AML-193 (cell line): ENCODE data around the gene PPIB.
"Not testable (repeated sequence)": the region's sequence is repeated elsewhere in the genome, so short reads cannot be mapped to it uniquely, and the experiment has no call there.

Source experiments
- DNase-seq, 2 experiments: peaks; one replicate each; lab custom pipeline; 2025; lab: John Stamatoyannopoulos, UW

Gene PPIB

GRCh38 chr15:64141798-64142512, 20.9 kb downstream of the PPIB start:
- no peak for DNase-seq

DNA sequence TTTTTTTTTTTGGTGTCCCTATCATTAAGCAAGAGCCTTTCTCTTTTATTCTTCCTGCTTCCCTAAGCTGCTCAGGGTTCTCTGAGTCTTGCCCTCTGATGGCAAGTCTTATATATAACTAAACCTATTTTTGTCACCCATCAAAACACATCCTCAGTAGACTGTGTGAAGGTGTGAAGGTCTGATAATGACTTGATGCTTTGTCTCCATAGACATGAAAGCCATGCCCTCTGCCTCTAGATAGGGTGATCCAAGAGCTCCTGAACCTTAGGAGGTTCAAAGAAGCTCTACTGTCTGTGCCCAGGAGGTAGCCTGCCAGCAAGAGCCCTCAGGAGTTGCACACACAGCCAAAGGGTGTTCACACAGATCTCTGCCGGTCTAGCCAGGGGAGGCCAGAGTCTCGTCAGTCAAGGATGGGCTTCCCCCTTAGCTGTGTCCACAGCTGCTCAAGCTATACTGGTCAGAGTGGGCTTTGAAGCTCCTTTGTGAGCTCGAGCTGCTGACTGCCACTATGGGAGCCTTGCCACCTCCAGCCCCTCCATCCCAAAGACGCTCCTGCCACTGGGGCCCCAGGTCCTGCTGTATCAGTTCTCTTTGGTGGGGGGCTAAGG, 24.4 kb downstream of the PPIB start:
- no peak for DNase-seq

DNA sequence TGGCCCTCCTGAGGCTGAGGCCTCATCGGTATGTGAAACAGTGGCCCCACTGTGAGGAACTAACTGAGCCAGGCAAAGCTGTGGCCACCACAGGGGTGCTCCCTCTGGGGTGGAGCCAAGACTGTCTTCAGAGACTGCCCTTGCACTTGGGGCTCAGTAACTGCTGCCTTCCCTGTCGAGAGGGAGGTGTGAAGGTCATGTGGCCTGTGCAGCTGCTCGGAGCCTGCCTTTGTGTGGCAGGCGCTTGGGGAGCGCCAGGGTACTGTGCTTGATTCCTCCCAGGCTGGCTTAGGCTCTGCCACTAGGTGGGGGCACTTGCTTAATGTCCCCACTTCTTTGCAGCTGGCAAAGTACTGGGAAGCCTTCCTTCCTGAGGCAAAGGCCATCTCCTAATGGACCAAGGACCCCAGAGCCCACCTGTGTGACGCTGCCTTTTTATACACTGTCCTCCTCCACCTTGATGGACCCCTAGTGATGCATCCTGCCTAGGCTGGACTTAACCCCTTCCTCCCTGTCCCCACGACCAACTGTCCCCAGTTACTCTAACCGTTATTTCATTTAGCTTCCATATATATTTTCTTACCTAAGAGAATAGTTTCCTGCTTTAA, 25.5 kb downstream of the PPIB start:
- DNase-seq: no peak

DNA sequence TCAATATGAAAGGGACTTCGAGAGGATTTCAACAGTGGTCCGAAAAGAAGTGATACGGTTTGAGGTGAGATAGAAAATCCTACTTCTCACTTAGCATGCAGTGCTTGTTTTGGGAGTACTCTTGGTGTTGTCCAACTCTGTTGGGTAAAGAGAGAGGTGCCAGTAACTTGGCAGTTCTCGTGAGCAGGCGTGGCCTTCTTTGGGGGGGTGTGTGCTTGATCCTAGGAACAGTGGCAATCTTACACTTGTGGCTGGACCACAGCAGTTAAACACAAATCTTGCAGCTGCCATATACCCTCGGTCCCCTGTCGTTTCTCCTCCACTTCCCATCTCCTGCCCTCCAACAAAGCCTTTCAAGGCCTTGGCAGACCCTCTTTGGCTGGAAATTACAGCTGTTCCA, 26.5 kb downstream of the PPIB start:
- no peak for DNase-seq

DNA sequence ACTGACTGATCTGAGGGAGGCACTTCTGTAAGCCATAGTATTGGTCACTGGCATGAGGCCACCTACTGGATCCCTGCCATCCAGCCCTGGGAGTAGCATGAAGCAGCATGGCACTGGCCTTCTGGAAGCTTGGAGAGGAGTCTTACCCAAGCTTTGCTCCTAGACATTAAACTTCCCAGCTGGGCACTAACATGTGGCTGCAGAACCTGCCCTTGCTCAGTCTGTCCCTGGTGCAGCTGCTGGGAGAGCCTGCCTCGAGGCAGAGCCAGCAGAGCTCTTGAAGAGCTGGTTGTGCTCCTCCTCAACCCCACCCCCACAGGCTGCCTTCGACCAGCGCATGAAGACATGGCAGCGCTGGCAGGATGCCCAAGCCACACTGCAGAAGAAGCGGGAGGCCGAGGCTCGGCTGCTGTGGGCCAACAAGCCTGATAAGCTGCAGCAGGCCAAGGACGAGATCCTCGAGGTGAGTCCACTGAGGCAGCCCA, 28.4 kb downstream of the PPIB start:
- DNase-seq: no peak

GRCh38 chr15:64133623-64134344, 29.0 kb downstream of the PPIB start:
- no peak for DNase-seq

DNA sequence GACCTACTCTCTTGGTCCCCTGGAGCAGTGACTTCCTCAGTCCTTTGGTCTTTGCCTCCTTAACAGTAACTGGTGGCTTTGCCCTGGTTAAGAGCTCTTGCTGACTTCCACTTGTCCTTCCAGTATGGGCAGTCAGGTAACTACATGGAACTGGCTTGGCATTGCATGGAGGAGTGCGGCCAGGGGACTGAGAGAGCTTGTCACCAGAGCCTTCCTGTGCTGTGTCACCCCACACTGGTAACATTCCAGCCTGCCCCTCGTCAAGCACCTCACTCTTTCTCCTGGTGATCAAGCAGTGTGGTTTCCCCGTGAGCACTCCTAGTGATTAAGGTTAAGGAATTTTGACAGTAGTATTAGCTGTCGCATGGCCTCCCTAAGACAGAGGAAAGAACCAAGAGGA, 30.6 kb downstream of the PPIB start:
- no peak for DNase-seq

GRCh38 chr15:64131547-64131946, 31.3 kb downstream of the PPIB start:
- no peak for DNase-seq

DNA sequence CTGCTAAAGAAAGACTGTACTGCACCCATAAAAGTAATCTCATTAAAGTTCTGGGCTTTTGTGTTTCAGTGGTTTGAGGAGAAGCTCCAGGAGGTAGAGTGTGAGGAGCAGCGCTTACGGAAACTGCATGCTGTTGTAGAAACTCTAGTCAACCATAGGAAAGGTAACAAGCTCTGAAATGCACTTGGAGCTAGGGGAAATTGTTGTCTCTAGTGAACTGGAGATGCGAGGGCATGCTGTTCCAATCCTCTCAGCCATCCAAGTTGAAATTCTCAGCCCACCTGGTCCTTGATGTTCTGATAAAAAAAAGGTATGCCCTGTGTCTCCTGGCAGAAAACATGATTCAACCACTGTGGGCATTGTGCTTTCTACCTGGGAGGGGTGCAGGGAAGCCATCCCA, 32.7 kb downstream of the PPIB start:
- DNase-seq: no peak

- DNase-seq: no peak
Observed at GRCh38 chr15:64127521-64128270, 35.1 kb downstream of the PPIB start.

DNA sequence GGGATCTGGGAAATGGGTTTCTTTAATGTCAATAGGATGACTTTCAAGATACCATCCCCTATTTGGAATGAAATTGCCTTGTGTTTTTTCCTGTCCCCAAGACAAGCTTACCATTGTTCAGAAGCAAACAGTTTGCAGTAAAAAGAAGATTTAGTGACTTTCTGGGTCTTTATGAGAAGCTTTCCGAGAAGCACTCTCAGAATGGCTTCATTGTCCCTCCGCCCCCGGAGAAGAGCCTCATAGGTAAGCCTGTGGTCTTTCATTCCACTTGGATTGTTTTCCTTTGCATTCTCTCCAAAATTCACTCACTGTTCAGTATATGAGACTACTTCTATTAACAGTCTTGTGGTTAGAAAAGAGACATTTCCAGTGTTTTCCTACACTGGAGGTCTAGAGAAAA, 36.8 kb downstream of the PPIB start:
- DNase-seq: no peak

DNA sequence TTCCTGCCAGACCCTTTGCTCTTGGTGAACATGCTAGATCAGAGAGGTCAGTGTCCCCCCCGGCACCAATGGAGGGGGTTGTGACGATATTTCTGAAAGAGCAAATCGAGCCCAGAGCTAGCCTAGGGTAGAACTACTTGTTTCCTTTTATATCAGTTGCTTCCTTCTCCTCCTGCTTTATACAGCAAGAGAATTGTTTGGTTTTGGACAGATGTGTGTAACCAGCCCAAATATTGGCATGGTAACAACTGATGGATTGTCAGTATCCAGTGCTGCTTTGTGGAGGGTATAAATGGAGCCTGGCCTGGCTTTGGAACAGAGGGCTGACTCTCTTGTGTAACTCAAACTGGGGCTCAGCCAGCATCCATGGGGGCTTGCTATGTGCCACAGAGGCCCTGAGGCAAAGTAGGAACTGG, 39.9 kb downstream of the PPIB start:
- DNase-seq: no peak

GRCh38 chr15:64122444-64122843, 40.4 kb downstream of the PPIB start:
- DNase-seq: no peak

GRCh38 chr15:64121614-64122013, 41.2 kb downstream of the PPIB start:
- DNase-seq: no peak

GRCh38 chr15:64120322-64120721, 42.5 kb downstream of the PPIB start:
- not testable (repeated sequence) for DNase-seq

GRCh38 chr15:64117759-64118487, 44.9 kb downstream of the PPIB start:
- DNase-seq: no peak

GRCh38 chr15:64112904-64113303, 49.9 kb downstream of the PPIB start:
- peak; percentile 64 to 70 for DNase-seq

- no peak for DNase-seq
Observed at GRCh38 chr15:64112073-64112772, 50.6 kb downstream of the PPIB start.

DNA sequence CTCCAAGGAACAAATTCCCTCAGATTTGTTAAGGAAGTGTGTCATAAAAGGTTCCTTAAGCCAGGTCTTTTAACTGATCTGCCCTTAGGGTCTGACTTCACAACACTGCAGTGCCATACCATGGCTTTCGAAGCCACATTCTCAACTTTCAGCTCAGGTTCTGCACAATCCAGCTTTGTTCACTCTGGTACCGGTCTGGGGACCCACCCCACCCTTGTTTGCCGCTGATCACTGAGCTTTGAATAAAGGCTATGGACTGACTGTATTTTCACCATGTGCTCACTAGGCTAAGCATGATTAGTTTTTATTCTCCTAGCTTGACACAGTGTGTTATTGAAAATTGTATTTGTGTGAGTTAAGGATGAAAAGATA, 51.2 kb downstream of the PPIB start:
- DNase-seq: no peak

- DNase-seq: no peak
Observed at GRCh38 chr15:64110950-64111678, 51.7 kb downstream of the PPIB start.
